Spleen (tissue), 7 donors: ENCODE data around the gene NCOA3.

Experiments used
- POLR2A ChIP-seq, 3 donors: fragments of 450-650 bp; IDR thresholded peaks; one replicate each; pipeline ENCODE4 v1.5.1; 2017; ENCODE audit warnings: antibody characterized with exemption in 3 of 3, mild to moderate bottlenecking in 1 of 3
- TF ChIP-seq, protein P1 (sequence below), 11 experiments: fragments of 200-600 bp in 7 of 11; fragments of 450-650 bp in 4 of 11; sonication (generic) in 4 of 11; IDR thresholded peaks in 8 of 11; conservative IDR thresholded peaks in 3 of 11; 1 replicate in 7 of 11; 2 replicates in 4 of 11; pipeline versions ENCODE4 v1.4.0 to v1.8.0; 2016 to 2021; ENCODE audit warnings: antibody characterized with exemption in 11 of 11, inconsistent platforms in 4 of 11, mild to moderate bottlenecking in 1 of 11
- donor health status: DM: no; HTN: no; CAD: no; lungs with moderate emphysema.
- donor health status: DM: no; HTN: no; CAD: no.
- donor health status: DM: no; HTN: no; CAD: no.

DNA sequence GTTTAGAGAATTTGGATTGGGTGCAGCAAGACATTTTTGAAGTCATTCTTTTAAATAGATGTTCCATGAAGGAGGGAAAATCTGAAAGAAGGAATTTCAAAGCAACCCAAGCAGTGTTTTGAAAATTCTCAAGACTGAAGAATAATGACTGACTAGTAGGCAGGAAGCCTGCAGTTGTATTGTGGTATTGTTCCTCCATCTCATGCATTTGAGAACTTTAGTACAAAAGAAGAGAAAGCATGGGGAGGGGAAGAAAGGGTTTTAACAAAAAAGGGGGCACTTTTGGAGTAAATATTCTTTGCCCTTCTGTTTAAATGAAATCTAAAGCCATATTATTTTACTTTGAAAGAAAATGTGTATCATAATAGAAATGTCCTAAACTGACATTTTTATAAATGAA is 6.6 kb downstream of the NCOA3 start:
- TF ChIP-seq, protein P1, sequence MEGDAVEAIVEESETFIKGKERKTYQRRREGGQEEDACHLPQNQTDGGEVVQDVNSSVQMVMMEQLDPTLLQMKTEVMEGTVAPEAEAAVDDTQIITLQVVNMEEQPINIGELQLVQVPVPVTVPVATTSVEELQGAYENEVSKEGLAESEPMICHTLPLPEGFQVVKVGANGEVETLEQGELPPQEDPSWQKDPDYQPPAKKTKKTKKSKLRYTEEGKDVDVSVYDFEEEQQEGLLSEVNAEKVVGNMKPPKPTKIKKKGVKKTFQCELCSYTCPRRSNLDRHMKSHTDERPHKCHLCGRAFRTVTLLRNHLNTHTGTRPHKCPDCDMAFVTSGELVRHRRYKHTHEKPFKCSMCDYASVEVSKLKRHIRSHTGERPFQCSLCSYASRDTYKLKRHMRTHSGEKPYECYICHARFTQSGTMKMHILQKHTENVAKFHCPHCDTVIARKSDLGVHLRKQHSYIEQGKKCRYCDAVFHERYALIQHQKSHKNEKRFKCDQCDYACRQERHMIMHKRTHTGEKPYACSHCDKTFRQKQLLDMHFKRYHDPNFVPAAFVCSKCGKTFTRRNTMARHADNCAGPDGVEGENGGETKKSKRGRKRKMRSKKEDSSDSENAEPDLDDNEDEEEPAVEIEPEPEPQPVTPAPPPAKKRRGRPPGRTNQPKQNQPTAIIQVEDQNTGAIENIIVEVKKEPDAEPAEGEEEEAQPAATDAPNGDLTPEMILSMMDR (IDR thresholded peaks at IDR 0.05 in 8 of 11, conservative IDR thresholded peaks at IDR 0.05 in 3 of 11): peak in 2 of 11 experiments; percentile 8 to 12
- TF ChIP-seq POLR2A (IDR thresholded peaks at IDR 0.05): no peak
